ENCODE data around the gene PRXL2A. TPM values are rescaled to one million over a fixed set of nuclear protein-coding genes. Genes with fewer than 3 reads are reported as not detected.

PRXL2A gene
- total RNA-seq, 2 donors from 2014 or later: 86.0 to 101 TPM

- TF ChIP-seq POLR2A (IDR thresholded peaks at IDR 0.05) (no peak), POLR2AphosphoS5 (IDR thresholded peaks at IDR 0.05) (peak; percentile 23)
- H3K4me1 ChIP-seq (replicated peaks): peaks cover under 1% of the 10 kb centered on the region
- no peaks in the 10 kb centered on the region for H3K9me3 ChIP-seq
- WGBS: 30% methylated on average over 4 of the region's 4 CpGs
- no peak for DNase-seq (ENCODE audit: low spot score)
- H3K27me3 ChIP-seq (replicated peaks; ENCODE audit: insufficient read depth): no peaks in the 10 kb centered on the region
- intact Hi-C loops (cut with DNase I): no loop called here
- no peaks in the 10 kb centered on the region for H3K36me3 ChIP-seq
- peak overlapping the region in 1 of 2 donors; percentile 92 for H3K27ac ChIP-seq
- no peak overlapping the region for H3K4me3 ChIP-seq
Observed at GRCh38 chr10:80452640-80453039, 44.3 kb downstream of the PRXL2A start.

- Histone ChIP-seq H3K27me3 (replicated peaks; ENCODE audit: insufficient read depth) (no peaks in the 10 kb centered on the region), H3K9me3 (no peaks in the 10 kb centered on the region), H3K4me3 (peak overlapping the region; percentile 29 to 31), H3K36me3 (no peaks in the 10 kb centered on the region), H3K27ac (peak overlapping the region; percentile 90 to 92), H3K4me1 (replicated peaks) (peaks cover 6% of the 10 kb centered on the region)
- intact Hi-C loops (cut with DNase I): no loop called here
- WGBS: 20% methylated on average over 23 of the region's 23 CpGs
- TF ChIP-seq POLR2AphosphoS5 (IDR thresholded peaks at IDR 0.05): peak; percentile 38
- TF ChIP-seq CTCF (IDR thresholded peaks at IDR 0.05): peak in 1 of 4 experiments; percentile 11
- TF ChIP-seq POLR2A (IDR thresholded peaks at IDR 0.05): no peak
- no peak for DNase-seq (ENCODE audit: low spot score)
Observed at GRCh38 chr10:80453056-80453841, 44.9 kb downstream of the PRXL2A start.

GRCh38 chr10:80453842-80454512 is 45.6 kb downstream of the PRXL2A start, which contains the start of gene TSPAN14:
TSPAN14 (plus strand) TSS chr10:80454310; CDS start chr10:80489234, 34,924 bp downstream.
- WGBS: 0% methylated on average over 35 of the region's 97 CpGs
- H3K4me1 ChIP-seq (replicated peaks): peaks cover 12% of the 10 kb centered on the region
- no peaks in the 10 kb centered on the region for H3K27me3 ChIP-seq (replicated peaks; ENCODE audit: insufficient read depth)
- H3K9me3 ChIP-seq: no peaks in the 10 kb centered on the region
- TF ChIP-seq CTCF (IDR thresholded peaks at IDR 0.05) (no peak), POLR2A (IDR thresholded peaks at IDR 0.05) (peak; percentile 83), POLR2AphosphoS5 (IDR thresholded peaks at IDR 0.05) (no peak)
- DNase-seq (ENCODE audit: low spot score): peak; percentile 81
- peak within 1 kb of the TSS; percentile 97 to 98 for H3K4me3 ChIP-seq
- H3K27ac ChIP-seq: peak within 1 kb of the TSS; percentile 98 to 99
- intact Hi-C loops (cut with DNase I): loop anchor here (1.0 to 2.0 kb wide), 2 partner anchors 40 to 45 kb away; no protein-coding TSS in a partner anchor
- no peaks in the 10 kb centered on the region for H3K36me3 ChIP-seq

GRCh38 chr10:80454513-80455460 is 46.4 kb downstream of the PRXL2A start:
- Histone ChIP-seq H3K4me1 (replicated peaks) (peaks cover 20% of the 10 kb centered on the region), H3K36me3 (no peaks in the 10 kb centered on the region), H3K27me3 (replicated peaks; ENCODE audit: insufficient read depth) (no peaks in the 10 kb centered on the region), H3K27ac (peak overlapping the region; percentile 98 to 99), H3K9me3 (no peaks in the 10 kb centered on the region), H3K4me3 (peak overlapping the region; percentile 97 to 98)
- DNase-seq (ENCODE audit: low spot score): no peak
- intact Hi-C loops (cut with DNase I): loop anchor here (1.0 to 2.0 kb wide), 2 partner anchors 40 to 44 kb away; no protein-coding TSS in a partner anchor
- under 1% methylated on average over 74 of the region's 81 CpGs for WGBS
- TF ChIP-seq CTCF (IDR thresholded peaks at IDR 0.05) (no peak), POLR2A (IDR thresholded peaks at IDR 0.05) (no peak), POLR2AphosphoS5 (IDR thresholded peaks at IDR 0.05) (no peak)
